OCI-LY1 (cell line): Measurements from ENCODE around the gene FGF4.

ENCODE experiments used
- CTCF ChIP-seq: fragments of 200-600 bp; sonication (generic), shearing (Covaris generic); IDR thresholded peaks from 2 replicates; pipeline ENCODE4 v1.5.1; 2017; ENCODE audit warnings: mild to moderate bottlenecking, antibody characterized with exemption, low read length, moderate library complexity, mixed read lengths
- EZH2 ChIP-seq: fragments of 200-600 bp; sonication (generic), shearing (Covaris generic); IDR thresholded peaks from 2 replicates; pipeline ENCODE4 v1.8.0; 2017; ENCODE audit warnings: borderline replicate concordance, mixed run types, mild to moderate bottlenecking, antibody characterized with exemption, low read length, moderate library complexity, mixed read lengths

DNA sequence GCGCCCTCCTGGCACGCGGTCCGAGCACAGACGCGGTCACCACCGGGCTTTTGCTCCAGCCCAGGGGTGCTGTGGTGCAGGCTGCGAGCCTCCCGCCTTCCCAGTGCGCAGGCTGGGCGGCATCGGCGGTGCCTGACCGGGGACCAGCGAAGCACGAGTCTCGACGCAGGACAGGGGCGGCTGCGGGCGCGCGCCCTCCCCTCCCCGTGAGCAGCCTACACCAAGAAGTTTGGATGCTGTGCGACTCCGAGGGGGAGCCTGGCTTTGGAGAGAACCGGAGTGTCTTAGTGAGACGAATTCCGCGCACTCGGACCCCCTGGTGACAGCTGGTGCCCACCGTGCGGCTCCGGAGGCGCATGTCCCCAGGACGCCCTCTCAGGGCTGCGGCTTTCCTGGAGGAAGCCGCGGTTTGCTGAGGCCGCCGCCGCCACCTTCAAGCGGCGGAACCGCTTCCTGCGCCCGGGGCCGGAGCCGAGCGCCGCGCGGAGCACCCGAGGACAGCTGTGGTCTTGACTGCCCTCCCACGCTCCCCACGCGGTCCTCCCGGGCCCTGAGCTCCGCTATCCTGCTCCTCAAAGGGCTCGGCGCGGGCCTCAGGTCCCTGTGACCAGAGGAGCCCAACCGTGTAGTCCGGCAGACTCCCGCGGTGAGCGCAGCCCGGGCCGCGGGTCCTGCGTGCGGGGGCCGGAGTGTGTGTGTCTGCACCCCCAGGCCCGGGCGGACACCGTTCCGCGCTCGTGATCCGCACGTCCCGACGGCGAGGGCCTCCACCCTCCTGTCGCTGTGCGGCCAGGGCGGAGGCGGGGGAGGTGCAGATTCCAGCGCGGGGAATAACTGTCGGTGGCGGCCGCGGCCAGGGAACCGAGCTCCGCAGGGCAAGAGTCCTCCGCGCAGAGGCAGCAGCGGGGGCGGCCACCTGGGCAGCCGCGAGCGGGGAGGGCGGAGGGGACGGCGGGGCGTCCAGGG is 42.4 kb upstream of the FGF4 start:
- TF ChIP-seq EZH2 (no peak), CTCF (no peak)
